ENCODE results near the gene DNM1. TPM values are rescaled to one million over a fixed set of nuclear protein-coding genes. Genes with fewer than 3 reads are reported as not detected.

The DNM1 gene
- polyA plus RNA-seq, 1 donor, result 49.0 TPM

GRCh38 chr9:128280084-128280622 is 77.0 kb downstream of the DNM1 start:
- Histone ChIP-seq H3K27me3 (ENCODE audit: control insufficient read depth, insufficient read depth, low read length) (no peaks in the 10 kb centered on the region), H3K36me3 (ENCODE audit: control insufficient read depth, insufficient read depth, low read length) (no peaks in the 10 kb centered on the region), H3K9me3 (ENCODE audit: control insufficient read depth, low read depth, low read length) (no peaks in the 10 kb centered on the region), H3K27ac (ENCODE audit: low read length) (no peak overlapping the region), H3K4me3 (ENCODE audit: low read length) (no peak overlapping the region), H3K4me1 (ENCODE audit: control insufficient read depth, insufficient read depth, low read length) (peaks cover 5% of the 10 kb centered on the region)
- DNase-seq, result no peak
- no CpG with 5 or more reads among the region's 5 CpGs for WGBS (ENCODE audit: insufficient coverage, low lambda C conversion rate)

- H3K4me1 ChIP-seq (ENCODE audit: control insufficient read depth, insufficient read depth, low read length), result no peaks in the 10 kb centered on the region
- H3K27me3 ChIP-seq (ENCODE audit: control insufficient read depth, insufficient read depth, low read length), result no peaks in the 10 kb centered on the region
- peaks cover 15% of the 10 kb centered on the region for H3K36me3 ChIP-seq (ENCODE audit: control insufficient read depth, insufficient read depth, low read length)
- no CpG with 5 or more reads among the region's 6 CpGs for WGBS (ENCODE audit: insufficient coverage, low lambda C conversion rate)
- no peak overlapping the region for H3K27ac ChIP-seq (ENCODE audit: low read length)
- no peaks in the 10 kb centered on the region for H3K9me3 ChIP-seq (ENCODE audit: control insufficient read depth, low read depth, low read length)
- no peak overlapping the region for H3K4me3 ChIP-seq (ENCODE audit: low read length)
- DNase-seq, result no peak
Observed at GRCh38 chr9:128282500-128282899, 79.3 kb downstream of the DNM1 start.

GRCh38 chr9:128285033-128285784 is 82.0 kb downstream of the DNM1 start:
- Histone ChIP-seq H3K9me3 (ENCODE audit: control insufficient read depth, low read depth, low read length) (no peaks in the 10 kb centered on the region), H3K27ac (ENCODE audit: low read length) (no peak overlapping the region), H3K36me3 (ENCODE audit: control insufficient read depth, insufficient read depth, low read length) (peaks cover 26% of the 10 kb centered on the region), H3K4me1 (ENCODE audit: control insufficient read depth, insufficient read depth, low read length) (no peaks in the 10 kb centered on the region), H3K27me3 (ENCODE audit: control insufficient read depth, insufficient read depth, low read length) (no peaks in the 10 kb centered on the region), H3K4me3 (ENCODE audit: low read length) (no peak overlapping the region)
- WGBS (ENCODE audit: insufficient coverage, low lambda C conversion rate), result 99% methylated on average over 5 of the region's 12 CpGs
- no peak for DNase-seq

GRCh38 chr9:128286440-128286839 is 83.3 kb downstream of the DNM1 start:
- 83% methylated on average over 1 of the region's 6 CpGs for WGBS (ENCODE audit: insufficient coverage, low lambda C conversion rate)
- no peaks in the 10 kb centered on the region for H3K27me3 ChIP-seq (ENCODE audit: control insufficient read depth, insufficient read depth, low read length)
- H3K4me3 ChIP-seq (ENCODE audit: low read length), result no peak overlapping the region
- H3K36me3 ChIP-seq (ENCODE audit: control insufficient read depth, insufficient read depth, low read length), result peaks cover 26% of the 10 kb centered on the region
- no peaks in the 10 kb centered on the region for H3K9me3 ChIP-seq (ENCODE audit: control insufficient read depth, low read depth, low read length)
- no peak overlapping the region for H3K27ac ChIP-seq (ENCODE audit: low read length)
- DNase-seq, result peak in 1 of 2 donors; percentile 26
- no peaks in the 10 kb centered on the region for H3K4me1 ChIP-seq (ENCODE audit: control insufficient read depth, insufficient read depth, low read length)

GRCh38 chr9:128288273-128289004 is 85.3 kb downstream of the DNM1 start:
- Histone ChIP-seq H3K4me3 (ENCODE audit: low read length) (no peak overlapping the region), H3K27me3 (ENCODE audit: control insufficient read depth, insufficient read depth, low read length) (no peaks in the 10 kb centered on the region), H3K27ac (ENCODE audit: low read length) (no peak overlapping the region), H3K4me1 (ENCODE audit: control insufficient read depth, insufficient read depth, low read length) (no peaks in the 10 kb centered on the region), H3K9me3 (ENCODE audit: control insufficient read depth, low read depth, low read length) (no peaks in the 10 kb centered on the region), H3K36me3 (ENCODE audit: control insufficient read depth, insufficient read depth, low read length) (peaks cover 26% of the 10 kb centered on the region)
- no peak for DNase-seq
- 80% methylated on average over 1 of the region's 11 CpGs for WGBS (ENCODE audit: insufficient coverage, low lambda C conversion rate)

GRCh38 chr9:128292009-128292408 is 88.8 kb downstream of the DNM1 start:
- no peaks in the 10 kb centered on the region for H3K27me3 ChIP-seq (ENCODE audit: control insufficient read depth, insufficient read depth, low read length)
- no CpG with 5 or more reads among the region's 3 CpGs for WGBS (ENCODE audit: insufficient coverage, low lambda C conversion rate)
- no peak overlapping the region for H3K4me3 ChIP-seq (ENCODE audit: low read length)
- peak in 1 of 2 donors; percentile 49 for DNase-seq
- H3K4me1 ChIP-seq (ENCODE audit: control insufficient read depth, insufficient read depth, low read length), result peaks cover 18% of the 10 kb centered on the region
- peaks cover 2% of the 10 kb centered on the region for H3K9me3 ChIP-seq (ENCODE audit: control insufficient read depth, low read depth, low read length)
- no peak overlapping the region for H3K27ac ChIP-seq (ENCODE audit: low read length)
- H3K36me3 ChIP-seq (ENCODE audit: control insufficient read depth, insufficient read depth, low read length), result peaks cover 12% of the 10 kb centered on the region

GRCh38 chr9:128293091-128293490 is 89.9 kb downstream of the DNM1 start:
- DNase-seq, result no peak
- 60% methylated on average over 1 of the region's 4 CpGs for WGBS (ENCODE audit: insufficient coverage, low lambda C conversion rate)
- H3K27me3 ChIP-seq (ENCODE audit: control insufficient read depth, insufficient read depth, low read length), result no peaks in the 10 kb centered on the region

GRCh38 chr9:128294142-128294541 is 91.0 kb downstream of the DNM1 start:
- DNase-seq, result no peak
- no peak overlapping the region for H3K27ac ChIP-seq (ENCODE audit: low read length)
- no peaks in the 10 kb centered on the region for H3K36me3 ChIP-seq (ENCODE audit: control insufficient read depth, insufficient read depth, low read length)
- no peak overlapping the region for H3K4me3 ChIP-seq (ENCODE audit: low read length)
- no peaks in the 10 kb centered on the region for H3K27me3 ChIP-seq (ENCODE audit: control insufficient read depth, insufficient read depth, low read length)
- WGBS (ENCODE audit: insufficient coverage, low lambda C conversion rate), result no CpG with 5 or more reads among the region's 4 CpGs
- H3K4me1 ChIP-seq (ENCODE audit: control insufficient read depth, insufficient read depth, low read length), result peaks cover 25% of the 10 kb centered on the region
- H3K9me3 ChIP-seq (ENCODE audit: control insufficient read depth, low read depth, low read length), result peaks cover 2% of the 10 kb centered on the region

More at GRCh38 chr9:128293091-128293490, 89.9 kb downstream of the DNM1 start:
- Histone ChIP-seq H3K9me3 (ENCODE audit: control insufficient read depth, low read depth, low read length) (peaks cover 2% of the 10 kb centered on the region), H3K36me3 (ENCODE audit: control insufficient read depth, insufficient read depth, low read length) (peaks cover 7% of the 10 kb centered on the region), H3K27ac (ENCODE audit: low read length) (no peak overlapping the region), H3K4me1 (ENCODE audit: control insufficient read depth, insufficient read depth, low read length) (peaks cover 25% of the 10 kb centered on the region), H3K4me3 (ENCODE audit: low read length) (no peak overlapping the region)

GRCh38 chr9:128296340-128297220 is 93.4 kb downstream of the DNM1 start:
- H3K27me3 ChIP-seq (ENCODE audit: control insufficient read depth, insufficient read depth, low read length), result no peaks in the 10 kb centered on the region
- H3K9me3 ChIP-seq (ENCODE audit: control insufficient read depth, low read depth, low read length), result peaks cover 2% of the 10 kb centered on the region
- peaks cover 25% of the 10 kb centered on the region for H3K4me1 ChIP-seq (ENCODE audit: control insufficient read depth, insufficient read depth, low read length)
- H3K27ac ChIP-seq (ENCODE audit: low read length), result peak overlapping the region; percentile 97
- whole genome bisulfite sequencing (ENCODE audit: insufficient coverage, low lambda C conversion rate), result no CpG with 5 or more reads among the region's 16 CpGs
- H3K4me3 ChIP-seq (ENCODE audit: low read length), result no peak overlapping the region
- no peaks in the 10 kb centered on the region for H3K36me3 ChIP-seq (ENCODE audit: control insufficient read depth, insufficient read depth, low read length)
- peak; percentile 87 to 94 for DNase-seq
